Activated CD8-positive, alpha-beta memory T cell treated with anti-CD3 and anti-CD28 coated beads for 48 hours (primary cell): ENCODE data around the gene C6orf89.

Experiments used
- DNase-seq, 3 experiments: peaks; one replicate each; pipeline ENCODE4 v3.0.0-alpha.2; 2020; ENCODE audit warnings: low read depth in 2 of 3, low spot score in 2 of 3

Gene C6orf89

DNA sequence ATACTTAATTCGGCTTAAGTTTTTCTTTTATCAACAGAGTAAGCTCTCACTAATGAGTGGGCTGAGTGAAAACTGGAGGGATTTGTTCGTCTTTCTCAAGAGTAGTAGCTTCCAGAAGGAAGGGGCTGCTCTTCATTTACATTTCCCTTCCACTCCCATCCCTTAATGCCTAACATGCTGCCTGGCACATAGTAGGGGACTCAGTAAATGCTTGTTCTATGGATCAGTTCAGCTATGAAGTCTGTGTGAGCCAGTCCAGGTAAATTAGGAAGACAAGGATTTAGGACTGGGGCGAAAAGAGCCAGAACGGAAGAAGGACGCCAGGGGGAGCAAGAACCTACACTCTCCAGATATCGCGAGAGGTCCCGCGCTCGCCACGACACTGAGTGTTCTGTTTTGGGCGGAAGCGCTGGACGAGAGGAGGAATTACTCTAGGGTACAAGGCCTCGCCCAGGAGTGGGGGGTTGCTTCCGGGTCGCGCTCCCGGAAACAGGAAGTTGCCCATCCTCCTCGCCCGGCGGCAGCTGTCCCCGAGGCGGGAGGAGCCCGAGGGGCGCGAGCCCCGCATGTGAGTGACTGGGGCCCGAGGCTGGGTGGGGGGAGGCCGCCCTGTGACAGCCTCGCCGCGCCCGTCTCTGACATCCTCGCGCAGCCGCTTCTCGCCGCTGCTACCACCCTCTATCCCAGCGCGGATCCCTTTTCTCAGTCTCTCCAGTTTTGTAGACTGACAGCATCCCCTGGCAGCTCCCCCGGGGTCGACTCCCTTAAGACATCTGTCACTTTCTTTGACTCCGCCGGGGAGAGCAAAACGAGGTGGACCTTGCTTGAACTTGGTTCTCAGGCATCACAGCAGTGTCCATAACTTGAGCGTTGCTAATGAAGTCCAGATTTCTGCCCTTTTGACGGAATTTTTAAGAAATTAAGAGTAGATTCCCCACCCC is at the start of gene C6orf89:
Gene C6orf89 (plus strand): TSS at position 492 of the 941 bp plus-strand sequence. CDS start 13,493 bp downstream, outside the sequence.
- DNase-seq: peak; percentile 84 to 91 (median 88)

DNA sequence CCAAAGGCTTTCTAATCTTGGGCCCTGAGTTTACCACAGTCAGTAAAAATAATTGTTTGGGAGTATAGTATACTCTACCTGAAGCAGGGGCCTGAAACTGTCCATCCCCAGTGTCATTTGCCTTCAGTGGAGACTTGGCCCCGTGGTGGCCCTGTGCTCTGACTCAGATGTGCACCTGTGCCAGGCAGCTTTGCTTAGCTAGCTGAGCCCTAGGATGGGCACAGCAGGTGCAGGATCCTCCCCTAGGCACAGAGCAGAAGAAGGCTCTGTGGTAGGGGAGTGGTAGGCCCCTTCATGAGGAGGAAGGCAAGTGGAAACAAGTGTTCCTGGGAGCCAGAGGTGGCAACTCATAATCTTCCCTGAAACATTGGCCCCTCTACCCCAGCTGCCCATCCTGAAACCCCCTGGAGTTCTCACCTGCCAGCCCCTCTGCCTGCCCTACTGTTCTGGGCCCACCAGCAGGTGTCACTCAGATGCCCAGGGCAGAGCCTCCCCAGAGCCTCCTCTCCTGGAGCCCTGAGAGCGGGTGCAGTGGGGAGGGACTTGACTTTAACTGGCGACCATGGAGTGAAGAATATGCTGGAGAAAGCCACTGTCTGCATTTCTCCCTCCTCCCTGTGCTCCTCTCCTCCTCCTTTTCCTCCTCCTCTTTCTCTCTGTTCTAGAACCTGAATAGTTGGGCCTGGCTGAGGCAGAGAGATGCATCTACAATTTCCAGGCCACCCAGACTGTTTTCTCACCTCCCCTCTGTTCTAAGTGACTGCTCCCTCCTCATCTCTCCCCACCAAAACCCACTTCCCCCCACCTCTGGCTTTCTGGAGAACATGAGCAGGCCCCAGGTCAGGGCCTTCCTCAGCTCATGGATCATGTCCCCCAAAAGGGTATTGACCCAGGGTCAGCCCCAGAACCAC is 49.4 kb upstream of the C6orf89 start:
- DNase-seq: no peak

GRCh38 chr6:36837022-36837339 is 48.8 kb upstream of the C6orf89 start:
- DNase-seq: no peak

DNA sequence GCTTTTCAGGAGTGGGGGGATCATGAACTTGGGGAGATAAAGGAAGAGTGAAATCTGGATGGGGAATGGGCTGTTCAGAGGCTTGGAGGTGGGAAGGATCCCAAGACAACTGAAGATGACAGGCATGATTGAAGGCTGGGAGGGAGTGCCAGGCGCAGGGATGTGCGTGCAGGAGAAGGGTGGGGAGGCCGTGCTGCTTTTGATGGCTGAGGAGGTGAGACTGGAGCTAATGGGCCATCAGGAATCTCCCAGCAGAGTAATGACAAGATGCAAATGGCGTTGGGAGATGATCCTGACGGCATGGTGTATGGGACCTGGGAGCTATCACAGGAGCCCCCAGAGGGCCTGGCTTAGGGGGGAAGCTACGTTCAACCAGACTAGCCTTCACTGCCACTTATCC is 48.1 kb upstream of the C6orf89 start:
- no peak for DNase-seq

DNA sequence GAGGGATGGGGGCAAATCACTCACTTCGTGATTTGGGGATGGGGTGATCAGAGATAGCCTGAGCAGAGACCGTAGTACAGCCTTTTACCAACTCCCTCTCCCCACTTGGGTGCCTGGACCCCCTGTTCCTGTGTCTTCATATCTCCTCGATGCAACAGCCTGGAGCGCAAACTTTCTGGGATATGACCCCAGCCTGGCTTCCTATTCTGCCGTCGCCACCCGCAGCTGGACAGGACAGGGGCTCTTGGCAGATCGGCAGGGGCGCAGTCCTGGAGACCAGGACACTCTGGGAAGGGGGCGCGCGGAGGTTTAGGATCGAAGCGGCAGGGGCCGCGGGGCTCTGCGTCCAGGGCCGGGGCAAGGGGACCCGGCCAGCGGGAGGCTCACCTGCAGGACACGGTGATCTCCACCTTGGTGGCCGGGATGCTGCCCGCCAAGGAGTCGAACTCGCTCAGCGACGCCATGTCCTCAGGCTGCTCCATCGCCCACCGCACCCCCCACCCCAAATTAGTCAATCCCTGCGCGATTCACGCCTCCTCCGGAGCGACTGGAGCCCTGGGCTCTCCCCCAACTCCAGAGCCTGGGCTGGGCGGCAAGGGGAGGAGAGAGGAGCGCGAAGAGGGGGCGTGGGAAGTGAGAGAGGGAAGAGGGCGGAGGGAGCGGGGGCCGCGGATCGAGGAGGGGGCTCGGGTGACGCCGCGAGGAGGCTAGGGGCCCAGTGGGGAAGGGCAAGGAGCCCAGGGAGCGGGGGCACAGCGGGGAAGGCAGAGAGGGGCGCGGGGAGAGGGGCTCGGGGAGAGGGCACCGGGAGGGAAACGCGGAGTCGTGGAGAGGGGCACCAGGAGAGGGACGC is 46.6 kb upstream of the C6orf89 start, which contains the start of gene CPNE5:
Gene CPNE5 (minus strand): TSS at position 549 of the 853 bp plus-strand sequence. CDS start 67 bp downstream, at position 482.
- DNase-seq: no peak

GRCh38 chr6:36839749-36840431 is 45.9 kb upstream of the C6orf89 start:
- no peak for DNase-seq

DNA sequence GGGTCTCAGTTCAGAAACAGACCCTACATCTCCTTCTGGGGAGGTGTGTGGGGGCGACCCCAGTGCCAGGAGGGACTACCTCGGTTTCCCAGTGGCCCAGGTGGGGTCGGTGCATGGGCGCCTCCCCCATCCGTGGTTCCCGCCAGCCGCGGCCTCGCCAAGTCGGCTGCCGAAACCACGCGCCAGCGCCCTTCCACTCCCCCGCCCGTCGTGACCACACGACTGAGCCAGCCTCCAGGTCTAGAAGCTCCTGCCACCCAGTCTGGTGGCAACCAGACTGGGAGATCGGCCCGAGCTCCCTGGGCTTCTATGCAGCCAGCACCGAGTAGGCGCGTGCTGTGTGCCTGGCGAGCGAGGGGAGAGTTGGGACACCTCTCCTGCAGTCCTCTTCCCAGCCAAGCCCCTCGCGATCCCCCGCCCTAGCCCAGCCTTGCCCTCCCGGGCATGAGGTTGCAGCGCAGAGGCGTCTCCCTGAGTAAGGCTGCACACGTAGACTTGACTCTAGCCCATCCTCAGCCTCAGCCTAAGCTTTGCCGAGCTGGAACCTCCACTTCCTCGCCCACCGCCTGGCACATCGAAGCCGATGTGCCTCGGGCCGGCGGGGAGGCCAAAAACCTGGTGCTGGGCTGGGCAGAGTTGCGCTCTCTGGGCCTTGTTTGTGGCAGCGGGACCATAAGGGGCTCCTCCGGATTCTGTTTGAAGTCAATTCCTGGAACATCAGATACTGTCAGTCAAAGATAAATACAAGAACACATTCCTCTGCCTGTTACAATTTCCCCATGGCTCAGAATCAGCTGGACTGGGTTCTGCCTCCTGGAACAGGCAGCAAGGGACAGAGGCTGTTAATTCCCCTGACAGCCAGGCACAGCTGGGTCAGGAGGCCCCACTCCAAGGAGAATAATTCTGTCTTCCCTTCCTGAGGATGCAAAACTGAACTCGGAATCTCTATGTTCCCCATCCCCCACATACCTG is 45.0 kb upstream of the C6orf89 start:
- no peak for DNase-seq

DNA sequence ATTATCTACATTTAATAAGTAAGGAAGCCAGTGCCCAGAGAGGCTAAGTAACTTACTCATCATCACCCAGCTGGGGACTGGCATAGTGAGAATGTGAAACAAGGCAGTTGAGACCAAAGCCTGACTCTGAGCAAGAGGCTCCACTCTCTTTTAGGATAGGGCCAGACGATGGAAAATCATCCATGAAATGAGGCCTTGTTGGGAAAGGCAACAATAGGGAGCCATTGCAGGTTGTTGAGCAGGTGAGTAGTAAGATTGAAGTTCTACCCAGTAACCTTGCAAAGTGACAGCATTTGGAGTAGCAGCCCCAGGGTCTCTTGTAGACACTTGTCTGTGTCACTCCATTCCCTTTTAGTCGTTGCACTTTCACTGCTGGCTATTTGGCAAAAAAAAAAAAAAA is 44.0 kb upstream of the C6orf89 start:
- no peak for DNase-seq

GRCh38 chr6:36843170-36843569 is 42.6 kb upstream of the C6orf89 start:
- no peak for DNase-seq

- no peak for DNase-seq
Observed at GRCh38 chr6:36844232-36845170, 41.3 kb upstream of the C6orf89 start.

DNA sequence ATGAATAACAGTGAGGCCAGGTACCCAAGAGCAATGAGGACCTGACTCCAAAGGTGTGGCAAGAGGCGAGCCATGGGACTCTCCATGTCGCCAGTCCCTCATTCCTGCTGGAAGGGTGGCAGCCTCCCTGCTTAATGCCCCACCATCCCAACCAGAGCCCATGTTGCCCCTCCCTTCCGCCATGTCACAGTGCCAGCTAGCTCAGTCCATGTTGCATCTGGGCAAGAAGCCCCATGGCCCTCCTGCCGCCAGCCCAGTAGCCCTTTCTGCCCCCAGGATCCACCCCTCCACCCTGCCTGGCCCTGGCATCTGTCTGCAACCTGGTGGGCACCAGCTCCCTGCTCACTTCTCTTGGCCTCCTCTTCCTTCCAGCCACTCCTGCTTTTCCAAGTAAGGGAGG is 40.5 kb upstream of the C6orf89 start:
- no peak for DNase-seq

DNA sequence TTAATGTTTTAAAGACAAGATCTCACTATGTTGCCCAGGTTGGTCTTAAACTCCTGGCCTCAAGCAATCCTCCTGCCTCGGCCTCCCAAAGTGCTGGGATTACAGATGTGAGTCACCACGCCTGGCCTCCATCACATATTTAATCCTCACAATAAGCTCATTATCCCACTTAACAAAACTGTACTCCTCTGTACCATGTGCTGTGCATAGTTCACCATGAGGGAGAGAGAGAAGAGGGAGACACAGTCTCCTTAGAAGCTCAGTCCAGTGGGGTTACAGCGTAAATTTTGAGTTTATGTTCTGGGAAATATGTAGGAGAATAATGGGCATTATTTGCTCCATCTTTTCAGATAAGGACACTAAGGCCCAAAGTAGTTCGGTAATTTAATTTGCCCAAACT is 38.6 kb upstream of the C6orf89 start:
- DNase-seq: no peak

DNA sequence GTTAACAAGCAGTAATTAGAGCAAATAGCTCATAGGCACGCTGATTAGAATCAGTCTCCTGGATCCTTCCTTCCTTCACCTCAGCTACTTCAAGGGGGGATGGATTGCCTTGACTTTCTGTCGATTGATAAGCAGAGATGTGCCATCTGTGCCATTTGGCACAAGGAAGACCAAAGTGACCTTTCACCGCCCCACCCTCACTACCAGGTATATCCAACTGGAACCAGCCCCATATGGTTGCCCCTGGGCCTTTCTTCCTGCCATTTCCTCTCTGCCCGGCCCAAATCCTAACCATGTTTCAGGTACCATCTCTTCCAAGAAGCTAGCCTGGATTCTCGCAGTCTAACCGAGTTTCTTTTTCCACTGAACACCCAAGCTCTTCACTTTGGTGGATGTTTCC is 37.8 kb upstream of the C6orf89 start:
- no peak for DNase-seq

GRCh38 chr6:36848658-36849441 is 36.9 kb upstream of the C6orf89 start:
- no peak for DNase-seq

- DNase-seq: no peak
Observed at GRCh38 chr6:36850021-36850420, 35.7 kb upstream of the C6orf89 start.

DNA sequence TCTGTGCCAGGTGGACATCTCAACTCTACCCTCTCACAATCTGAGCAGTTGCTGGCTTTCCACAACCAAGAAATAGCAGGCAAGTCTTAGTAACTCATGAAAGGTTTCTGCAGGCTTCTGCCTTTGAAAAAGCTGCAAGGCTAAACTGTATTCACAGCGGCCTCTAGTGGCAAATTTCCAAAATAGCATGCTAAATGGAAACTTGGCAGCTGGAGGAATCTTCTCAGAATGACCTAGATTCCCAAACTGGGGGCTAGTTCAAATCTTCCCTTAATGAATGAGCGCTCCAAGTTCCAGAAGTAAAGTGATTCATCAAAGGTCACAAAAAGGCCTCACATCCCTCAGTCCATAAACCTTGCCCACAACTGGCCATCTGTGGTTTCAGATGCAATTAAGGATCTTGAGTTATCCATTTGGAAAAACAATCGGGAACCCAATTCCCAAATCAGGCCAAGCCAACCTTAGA is 34.6 kb upstream of the C6orf89 start:
- no peak for DNase-seq

GRCh38 chr6:36851626-36852025 is 34.1 kb upstream of the C6orf89 start:
- DNase-seq: no peak
